Vagina (tissue), 2 donors: ENCODE data around the gene GOLIM4. TPM values are rescaled to one million over a fixed set of nuclear protein-coding genes. Genes with fewer than 3 reads are reported as not detected.

Experiments
- DNase-seq, 2 donors: peaks; one replicate each; pipeline ENCODE4 v3.0.0-alpha.2; 2017; ENCODE audit errors: extremely low spot score in 2 of 2
- H3K27ac ChIP-seq: fragments of 200-600 bp; sonication (generic); one replicate; pipeline ENCODE4 v1.5.1; 2019
- H3K27me3 ChIP-seq: fragments of 200-600 bp; sonication (generic); one replicate; pipeline ENCODE4 v1.5.1; 2019
- H3K36me3 ChIP-seq, 2 donors: fragments of 200-600 bp; sonication (generic); one replicate each; pipeline ENCODE4 v1.5.1; 2017 to 2019
- H3K4me1 ChIP-seq: fragments of 200-600 bp; sonication (generic); one replicate; pipeline ENCODE4 v1.5.1; 2019
- H3K4me3 ChIP-seq, 2 donors: fragments of 200-600 bp; sonication (generic); 1 replicate in 1 of 2; 2 replicates in 1 of 2; pipeline ENCODE4 v1.5.1; 2016 to 2019
- H3K9me3 ChIP-seq: fragments of 200-600 bp; sonication (generic); one replicate; pipeline ENCODE4 v1.5.1; 2019
- CTCF ChIP-seq, 3 experiments: fragments of 450-650 bp in 2 of 3; fragments of 200-600 bp in 1 of 3; sonication (generic) in 1 of 3; IDR thresholded peaks; one replicate each; pipeline ENCODE4 v1.5.1; 2017 to 2019; ENCODE audit warnings: antibody characterized with exemption in 3 of 3, mild to moderate bottlenecking in 2 of 3, moderate library complexity in 2 of 3
- POLR2A ChIP-seq, 2 donors: fragments of 450-650 bp; IDR thresholded peaks; one replicate each; pipeline ENCODE4 v1.6.1; 2017; ENCODE audit warnings: antibody characterized with exemption in 2 of 2, mild to moderate bottlenecking in 2 of 2, moderate library complexity in 2 of 2
- POLR2AphosphoS5 ChIP-seq, 2 donors: sonication (generic); formaldehyde crosslinking; IDR thresholded peaks; one replicate each; pipeline ENCODE4 v1.9.0; 2017; ENCODE audit warnings: antibody characterized with exemption in 2 of 2, mild to moderate bottlenecking in 2 of 2, low read depth in 1 of 2; ENCODE audit not compliant: insufficient read depth in 1 of 2
- intact Hi-C: fragments of 100-400 bp; cut with DNase I; formaldehyde crosslinking; loops from one replicate; pipeline ENCODE4 v1.15.1; 2023
- total RNA-seq: library from RNA; depleted of rRNA; stranded (reverse); fragments of >200 nt; gene quantifications from one replicate; pipeline ENCODE4 v1.2.3, GENCODE V29; 2016

GOLIM4 gene
- total RNA-seq, 1 donor from 2014 or later: 36.8 TPM

- no peak overlapping the region for H3K4me3 ChIP-seq
- no peaks in the 10 kb centered on the region for H3K27me3 ChIP-seq
- DNase-seq: no peak
- no peak overlapping the region for H3K27ac ChIP-seq
- no peak for TF ChIP-seq POLR2AphosphoS5 (IDR thresholded peaks at IDR 0.05; ENCODE audit: insufficient read depth in 1 of 2, low read depth in 1 of 2)
- TF ChIP-seq POLR2A (IDR thresholded peaks at IDR 0.05): no peak
- TF ChIP-seq CTCF (IDR thresholded peaks at IDR 0.05): no peak
- intact Hi-C loops: no loop called here
- H3K36me3 ChIP-seq: peaks cover 0 to 4% of the 10 kb centered on the region in 2 donors
- no peaks in the 10 kb centered on the region for H3K4me1 ChIP-seq
- H3K9me3 ChIP-seq: no peaks in the 10 kb centered on the region
These were observed 55.0 kb downstream of the GOLIM4 start for GRCh38 chr3:168040607-168041208.

GRCh38 chr3:168037020-168037419 is 58.7 kb downstream of the GOLIM4 start:
- no peak overlapping the region for H3K27ac ChIP-seq
- H3K27me3 ChIP-seq: no peaks in the 10 kb centered on the region
- TF ChIP-seq POLR2A (IDR thresholded peaks at IDR 0.05) (no peak), CTCF (IDR thresholded peaks at IDR 0.05) (no peak), POLR2AphosphoS5 (IDR thresholded peaks at IDR 0.05; ENCODE audit: insufficient read depth in 1 of 2, low read depth in 1 of 2) (no peak)
- no peak overlapping the region for H3K4me3 ChIP-seq
- H3K9me3 ChIP-seq: no peaks in the 10 kb centered on the region
- DNase-seq: no peak
- H3K36me3 ChIP-seq: peaks cover 0 to 11% of the 10 kb centered on the region in 2 donors
- no peaks in the 10 kb centered on the region for H3K4me1 ChIP-seq
- intact Hi-C loops: no loop called here

- no peaks in the 10 kb centered on the region for H3K27me3 ChIP-seq
- no peaks in the 10 kb centered on the region for H3K4me1 ChIP-seq
- H3K4me3 ChIP-seq: no peak overlapping the region
- no peaks in the 10 kb centered on the region for H3K9me3 ChIP-seq
- H3K27ac ChIP-seq: no peak overlapping the region
- intact Hi-C loops: no loop called here
- TF ChIP-seq POLR2A (IDR thresholded peaks at IDR 0.05) (no peak), CTCF (IDR thresholded peaks at IDR 0.05) (no peak), POLR2AphosphoS5 (IDR thresholded peaks at IDR 0.05; ENCODE audit: insufficient read depth in 1 of 2, low read depth in 1 of 2) (no peak)
- DNase-seq: no peak
- H3K36me3 ChIP-seq: peaks cover 0 to 15% of the 10 kb centered on the region in 2 donors
These were observed 59.1 kb downstream of the GOLIM4 start for GRCh38 chr3:168036619-168037018.

- no peaks in the 10 kb centered on the region for H3K9me3 ChIP-seq
- no peak for DNase-seq
- intact Hi-C loops: no loop called here
- H3K4me3 ChIP-seq: no peak overlapping the region
- H3K27me3 ChIP-seq: no peaks in the 10 kb centered on the region
- TF ChIP-seq POLR2A (IDR thresholded peaks at IDR 0.05): no peak
- no peak for TF ChIP-seq CTCF (IDR thresholded peaks at IDR 0.05)
- no peak for TF ChIP-seq POLR2AphosphoS5 (IDR thresholded peaks at IDR 0.05; ENCODE audit: insufficient read depth in 1 of 2, low read depth in 1 of 2)
- H3K27ac ChIP-seq: no peak overlapping the region
- H3K36me3 ChIP-seq: peaks cover 0 to 23% of the 10 kb centered on the region in 2 donors
- H3K4me1 ChIP-seq: no peaks in the 10 kb centered on the region
These were observed 61.4 kb downstream of the GOLIM4 start for GRCh38 chr3:168034152-168034928.

- DNase-seq: no peak
- no peak for TF ChIP-seq POLR2AphosphoS5 (IDR thresholded peaks at IDR 0.05; ENCODE audit: insufficient read depth in 1 of 2, low read depth in 1 of 2)
- TF ChIP-seq POLR2A (IDR thresholded peaks at IDR 0.05): no peak
- no peak for TF ChIP-seq CTCF (IDR thresholded peaks at IDR 0.05)
These were observed 65.1 kb downstream of the GOLIM4 start for GRCh38 chr3:168030577-168030976.

More at GRCh38 chr3:168030577-168030976, 65.1 kb downstream of the GOLIM4 start:
- Histone ChIP-seq H3K4me3 (no peak overlapping the region), H3K4me1 (no peaks in the 10 kb centered on the region), H3K27ac (no peak overlapping the region), H3K27me3 (no peaks in the 10 kb centered on the region), H3K9me3 (no peaks in the 10 kb centered on the region), H3K36me3 (peaks cover 0 to 39% of the 10 kb centered on the region in 2 donors)
- intact Hi-C loops: no loop called here
